ENCODE data around the gene NAPA. TPM values are rescaled to one million over a fixed set of nuclear protein-coding genes. Genes with fewer than 3 reads are reported as not detected.

NAPA gene
- polyA plus RNA-seq, 1 experiment: 84.1 TPM

DNA sequence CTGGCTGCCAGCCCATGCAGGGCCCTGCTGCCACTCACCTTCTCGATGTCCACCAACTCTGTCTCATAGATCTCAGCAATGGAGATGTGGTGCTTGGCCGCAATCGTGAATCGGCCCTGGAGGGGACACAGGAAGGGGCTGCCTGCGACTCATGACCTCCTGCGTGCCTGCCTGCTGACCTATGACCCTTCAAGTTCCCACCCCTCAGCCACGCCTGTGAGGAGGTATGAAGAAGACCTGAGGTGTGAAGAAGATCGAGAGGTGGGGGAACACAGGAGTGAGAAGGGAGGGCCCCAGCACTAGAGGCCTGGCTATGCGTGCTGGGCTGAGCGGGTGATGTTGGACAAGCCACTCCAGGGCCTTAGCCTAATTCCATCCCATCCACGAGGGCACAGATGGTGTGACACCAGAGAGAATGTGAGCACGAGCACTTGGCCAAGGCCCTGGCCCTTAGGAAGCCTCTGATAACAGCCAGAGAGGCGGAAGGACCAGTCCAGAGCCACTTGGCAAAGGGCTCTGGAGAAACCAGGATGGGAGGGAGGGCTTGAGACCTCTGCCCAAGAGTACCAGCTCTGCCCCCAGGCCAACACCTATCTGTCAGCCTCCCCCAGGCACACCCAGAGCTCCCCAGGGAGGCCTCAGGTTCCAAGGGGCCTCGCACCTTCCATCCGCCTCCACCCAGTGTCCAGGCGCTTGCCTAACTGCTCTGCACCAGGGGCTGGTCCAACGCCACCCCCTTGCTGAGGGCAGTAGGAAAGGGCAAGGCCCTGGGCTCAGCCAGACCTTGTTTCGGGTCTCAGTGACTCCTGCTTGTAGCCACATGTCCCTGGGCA lies 21.3 kb downstream of the NAPA start:
- Histone ChIP-seq H3K4me3 (ENCODE audit: low read depth, low read length) (no peak overlapping the region), H3K27ac (ENCODE audit: low read depth, low read length) (no peak overlapping the region), H3K9me3 (ENCODE audit: control insufficient read depth, insufficient read depth, low read length) (no peaks in the 10 kb centered on the region), H3K27me3 (ENCODE audit: control insufficient read depth, insufficient read depth, low read length) (no peaks in the 10 kb centered on the region)
- ChIA-PET POLR2A (no interaction called here), CTCF (interaction anchor here (2.2 kb wide), 1 partner anchor 9 kb away, joined by 13 read pairs; the partner anchor contains the start of gene KPTN)
- TF ChIP-seq CTCF (IDR thresholded peaks at IDR 0.05; ENCODE audit: low read depth, low read length): no peak
- no peak for DNase-seq (ENCODE audit: low read depth, low spot score)

- TF ChIP-seq CTCF (IDR thresholded peaks at IDR 0.05; ENCODE audit: low read depth, low read length): no peak
- no peak for DNase-seq (ENCODE audit: low read depth, low spot score)
- no peaks in the 10 kb centered on the region for H3K9me3 ChIP-seq (ENCODE audit: control insufficient read depth, insufficient read depth, low read length)
- ChIA-PET CTCF (no interaction called here), POLR2A (no interaction called here)
- no peak overlapping the region for H3K4me3 ChIP-seq (ENCODE audit: low read depth, low read length)
- no peak overlapping the region for H3K27ac ChIP-seq (ENCODE audit: low read depth, low read length)
- H3K27me3 ChIP-seq (ENCODE audit: control insufficient read depth, insufficient read depth, low read length): no peaks in the 10 kb centered on the region
Observed at GRCh38 chr19:47492571-47493377, 22.1 kb downstream of the NAPA start.

DNA sequence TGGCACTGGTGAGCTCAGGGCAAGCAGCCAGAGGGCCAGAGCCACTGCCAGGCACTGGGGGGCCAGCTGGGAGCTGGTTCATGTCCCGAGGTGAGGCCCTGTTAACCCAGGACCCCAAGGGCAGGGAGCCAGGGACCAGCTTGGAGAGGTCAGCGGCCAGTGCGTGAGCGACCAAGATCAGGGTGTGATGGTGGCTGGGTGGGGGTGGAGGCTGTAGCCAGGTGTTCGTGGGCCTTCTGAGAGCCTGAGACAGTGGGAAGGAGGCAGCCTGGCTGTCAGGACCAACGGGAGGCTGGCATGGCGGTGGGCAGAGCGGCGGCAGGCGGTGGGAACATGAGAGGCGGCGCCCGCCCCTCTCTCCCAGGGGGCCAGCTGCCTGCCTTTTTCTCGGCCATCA lies 22.7 kb downstream of the NAPA start:
- DNase-seq (ENCODE audit: low read depth, low spot score): no peak
- no peaks in the 10 kb centered on the region for H3K27me3 ChIP-seq (ENCODE audit: control insufficient read depth, insufficient read depth, low read length)
- no peak overlapping the region for H3K4me3 ChIP-seq (ENCODE audit: low read depth, low read length)
- H3K9me3 ChIP-seq (ENCODE audit: control insufficient read depth, insufficient read depth, low read length): no peaks in the 10 kb centered on the region
- ChIA-PET CTCF (no interaction called here), POLR2A (no interaction called here)
- no peak for TF ChIP-seq CTCF (IDR thresholded peaks at IDR 0.05; ENCODE audit: low read depth, low read length)
- H3K27ac ChIP-seq (ENCODE audit: low read depth, low read length): no peak overlapping the region

DNA sequence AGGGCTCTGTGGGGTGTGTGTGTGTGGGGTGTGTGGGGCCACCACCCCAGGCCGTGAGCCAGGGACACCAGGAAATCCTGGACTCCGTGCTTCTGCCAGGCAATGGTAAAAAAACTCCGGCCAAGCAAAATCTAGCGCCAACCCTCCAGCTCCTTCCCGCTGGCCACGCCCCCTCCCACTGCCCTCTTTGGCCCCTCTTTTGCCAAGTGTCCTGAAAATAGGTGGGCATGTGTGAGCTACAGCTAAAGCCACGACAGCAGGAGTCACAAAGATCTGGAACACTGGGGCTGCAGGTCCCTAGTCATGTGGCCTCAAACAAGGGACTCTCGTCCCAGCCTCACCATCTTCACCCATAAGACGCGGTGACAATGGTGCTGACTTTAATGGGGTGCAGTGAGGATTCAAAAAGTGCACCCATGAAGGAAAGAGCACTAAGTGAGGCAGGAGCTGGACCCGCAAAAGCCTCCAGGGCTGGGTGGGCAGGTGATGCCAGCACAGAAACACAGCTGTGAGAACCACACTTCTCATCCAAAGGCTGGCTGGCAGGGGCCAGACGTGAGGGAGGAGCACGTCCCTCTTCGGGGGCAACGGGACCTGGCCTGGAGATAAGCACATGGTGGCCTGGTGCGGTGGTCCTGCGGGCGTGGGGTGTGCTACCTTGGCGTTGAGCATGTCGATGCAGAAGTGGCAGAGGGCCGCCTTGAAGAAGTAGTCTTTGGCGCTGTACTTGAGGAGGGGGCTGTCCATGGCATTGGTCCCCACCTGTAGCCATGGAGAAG lies 23.3 kb downstream of the NAPA start:
- no peak overlapping the region for H3K4me3 ChIP-seq (ENCODE audit: low read depth, low read length)
- no peak overlapping the region for H3K27ac ChIP-seq (ENCODE audit: low read depth, low read length)
- ChIA-PET CTCF (interaction anchor here (1.1 kb wide), 1 partner anchor 24 kb away, joined by 4 read pairs; the partner anchor contains the start of gene NAPA), POLR2A (no interaction called here)
- no peak for TF ChIP-seq CTCF (IDR thresholded peaks at IDR 0.05; ENCODE audit: low read depth, low read length)
- H3K27me3 ChIP-seq (ENCODE audit: control insufficient read depth, insufficient read depth, low read length): no peaks in the 10 kb centered on the region
- no peaks in the 10 kb centered on the region for H3K9me3 ChIP-seq (ENCODE audit: control insufficient read depth, insufficient read depth, low read length)
- DNase-seq (ENCODE audit: low read depth, low spot score): no peak
